Measurements from ENCODE around the gene PCK2. TPM values are rescaled to one million over a fixed set of nuclear protein-coding genes. Genes with fewer than 3 reads are reported as not detected.

The PCK2 gene
- total RNA-seq, 1 donor from 2014 or later = 3.1 TPM

DNA sequence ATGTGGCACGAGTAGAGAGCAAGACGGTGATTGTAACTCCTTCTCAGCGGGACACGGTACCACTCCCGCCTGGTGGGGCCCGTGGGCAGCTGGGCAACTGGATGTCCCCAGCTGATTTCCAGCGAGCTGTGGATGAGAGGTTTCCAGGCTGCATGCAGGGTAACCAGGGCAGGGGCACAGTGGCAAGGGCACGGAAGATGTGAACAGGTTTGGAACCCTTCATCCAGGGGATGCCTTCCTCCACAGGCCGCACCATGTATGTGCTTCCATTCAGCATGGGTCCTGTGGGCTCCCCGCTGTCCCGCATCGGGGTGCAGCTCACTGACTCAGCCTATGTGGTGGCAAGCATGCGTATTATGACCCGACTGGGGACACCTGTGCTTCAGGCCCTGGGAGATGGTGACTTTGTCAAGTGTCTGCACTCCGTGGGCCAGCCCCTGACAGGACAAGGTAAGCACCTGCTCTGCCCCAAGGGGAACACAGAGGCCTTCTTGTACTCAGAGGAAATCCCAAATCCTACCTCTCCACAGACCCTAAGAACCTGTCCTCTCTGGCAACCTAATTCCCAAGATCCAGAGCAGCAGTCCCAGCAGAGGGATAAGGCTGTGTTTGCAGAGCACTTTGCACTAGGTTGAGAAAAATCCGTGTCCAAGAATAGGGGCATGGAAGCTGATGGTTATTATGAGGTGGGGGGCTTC, 4.3 kb downstream of the PCK2 start:
- Histone ChIP-seq H3K4me3 (no peak overlapping the region), H3K9me3 (replicated peaks) (no peaks in the 10 kb centered on the region), H3K27ac (replicated peaks) (no peak overlapping the region), H3K36me3 (peaks cover 3% of the 10 kb centered on the region), H3K4me1 (peaks cover 24% of the 10 kb centered on the region), H3K27me3 (ENCODE audit: low read depth) (no peaks in the 10 kb centered on the region)
- no peak for DNase-seq
- intact Hi-C loops (cut with micrococcal nuclease) = no loop called here
- TF ChIP-seq, protein P1, sequence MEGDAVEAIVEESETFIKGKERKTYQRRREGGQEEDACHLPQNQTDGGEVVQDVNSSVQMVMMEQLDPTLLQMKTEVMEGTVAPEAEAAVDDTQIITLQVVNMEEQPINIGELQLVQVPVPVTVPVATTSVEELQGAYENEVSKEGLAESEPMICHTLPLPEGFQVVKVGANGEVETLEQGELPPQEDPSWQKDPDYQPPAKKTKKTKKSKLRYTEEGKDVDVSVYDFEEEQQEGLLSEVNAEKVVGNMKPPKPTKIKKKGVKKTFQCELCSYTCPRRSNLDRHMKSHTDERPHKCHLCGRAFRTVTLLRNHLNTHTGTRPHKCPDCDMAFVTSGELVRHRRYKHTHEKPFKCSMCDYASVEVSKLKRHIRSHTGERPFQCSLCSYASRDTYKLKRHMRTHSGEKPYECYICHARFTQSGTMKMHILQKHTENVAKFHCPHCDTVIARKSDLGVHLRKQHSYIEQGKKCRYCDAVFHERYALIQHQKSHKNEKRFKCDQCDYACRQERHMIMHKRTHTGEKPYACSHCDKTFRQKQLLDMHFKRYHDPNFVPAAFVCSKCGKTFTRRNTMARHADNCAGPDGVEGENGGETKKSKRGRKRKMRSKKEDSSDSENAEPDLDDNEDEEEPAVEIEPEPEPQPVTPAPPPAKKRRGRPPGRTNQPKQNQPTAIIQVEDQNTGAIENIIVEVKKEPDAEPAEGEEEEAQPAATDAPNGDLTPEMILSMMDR (IDR thresholded peaks at IDR 0.05; ENCODE audit: borderline replicate concordance) = no peak

DNA sequence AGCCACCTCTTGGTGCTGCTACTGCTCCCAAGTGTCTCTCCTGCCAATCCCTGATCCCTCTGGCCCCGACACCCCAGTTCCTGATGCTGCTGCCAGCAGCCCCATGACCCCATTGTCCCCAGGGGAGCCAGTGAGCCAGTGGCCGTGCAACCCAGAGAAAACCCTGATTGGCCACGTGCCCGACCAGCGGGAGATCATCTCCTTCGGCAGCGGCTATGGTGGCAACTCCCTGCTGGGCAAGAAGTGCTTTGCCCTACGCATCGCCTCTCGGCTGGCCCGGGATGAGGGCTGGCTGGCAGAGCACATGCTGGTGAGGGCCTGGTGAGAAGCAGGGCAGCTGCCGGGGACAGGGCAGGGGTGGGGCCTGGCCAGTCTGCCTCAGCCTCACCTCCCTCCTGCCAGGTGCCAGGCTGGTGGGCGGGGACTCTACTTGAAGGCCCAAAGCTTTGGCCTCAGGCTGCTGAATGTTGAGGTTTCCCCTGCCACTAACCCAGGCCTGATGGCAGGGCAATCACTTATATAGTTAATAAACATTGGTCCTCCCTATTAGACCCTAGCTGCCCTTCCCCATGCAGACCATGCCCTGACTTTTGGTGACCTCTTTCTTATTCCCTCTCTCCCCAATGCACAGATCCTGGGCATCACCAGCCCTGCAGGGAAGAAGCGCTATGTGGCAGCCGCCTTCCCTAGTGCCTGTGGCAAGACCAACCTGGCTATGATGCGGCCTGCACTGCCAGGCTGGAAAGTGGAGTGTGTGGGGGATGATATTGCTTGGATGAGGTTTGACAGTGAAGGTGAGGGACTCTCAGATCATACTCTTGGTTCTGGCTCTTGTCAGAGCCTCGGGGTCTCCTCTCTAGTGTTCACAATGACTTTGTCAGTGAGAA, 5.1 kb downstream of the PCK2 start:
- Histone ChIP-seq H3K27me3 (ENCODE audit: low read depth) (no peaks in the 10 kb centered on the region), H3K27ac (replicated peaks) (no peak overlapping the region), H3K36me3 (peaks cover 3% of the 10 kb centered on the region), H3K4me3 (no peak overlapping the region), H3K4me1 (peaks cover 16% of the 10 kb centered on the region), H3K9me3 (replicated peaks) (no peaks in the 10 kb centered on the region)
- TF ChIP-seq, protein P1 (IDR thresholded peaks at IDR 0.05; ENCODE audit: borderline replicate concordance) = no peak
- DNase-seq = no peak
- intact Hi-C loops (cut with micrococcal nuclease) = no loop called here

DNA sequence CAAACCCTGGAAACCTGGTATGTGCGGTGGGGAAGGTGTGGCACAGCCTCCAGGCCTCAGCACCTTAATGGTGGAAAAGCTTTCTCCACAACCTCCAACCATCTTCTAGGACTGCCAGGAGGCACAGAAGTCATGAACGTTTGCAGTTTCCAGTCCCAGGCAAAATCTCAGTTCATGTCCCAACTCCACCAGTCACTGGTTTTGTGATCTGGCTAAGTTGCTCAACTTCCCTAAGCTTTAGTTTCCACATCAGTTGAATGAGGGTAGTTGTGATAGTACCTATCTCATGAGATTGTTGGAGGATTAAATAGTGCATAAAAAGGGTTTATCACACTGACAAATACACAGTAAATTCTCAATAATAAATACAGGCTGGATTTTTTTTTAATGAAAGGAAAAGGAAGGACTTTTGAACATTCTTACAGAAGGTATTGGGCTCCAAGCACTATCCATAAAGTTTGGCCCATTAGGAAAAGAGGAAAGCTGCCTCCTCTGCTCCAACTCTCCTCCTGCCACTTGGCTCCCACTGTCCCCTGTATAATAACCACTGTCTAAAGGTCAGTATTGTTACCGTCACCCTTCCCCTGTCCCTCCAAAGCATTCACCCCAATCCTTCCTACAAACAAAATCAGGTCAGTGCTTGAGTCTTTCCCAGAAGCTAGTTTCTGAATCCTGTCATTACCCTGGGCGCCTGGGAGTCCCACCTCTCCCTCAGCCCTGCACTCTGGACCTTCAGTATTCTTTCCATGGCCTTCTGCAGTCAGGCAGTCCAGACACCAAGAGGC, 6.3 kb downstream of the PCK2 start:
- no peak for DNase-seq
- no peaks in the 10 kb centered on the region for H3K9me3 ChIP-seq (replicated peaks)
- no peak overlapping the region for H3K27ac ChIP-seq (replicated peaks)
- H3K36me3 ChIP-seq = peaks cover 3% of the 10 kb centered on the region
- H3K4me1 ChIP-seq = peaks cover 4% of the 10 kb centered on the region
- TF ChIP-seq, protein P1 (IDR thresholded peaks at IDR 0.05; ENCODE audit: borderline replicate concordance) = no peak
- no peaks in the 10 kb centered on the region for H3K27me3 ChIP-seq (ENCODE audit: low read depth)
- intact Hi-C loops (cut with micrococcal nuclease) = no loop called here
- H3K4me3 ChIP-seq = no peak overlapping the region

DNA sequence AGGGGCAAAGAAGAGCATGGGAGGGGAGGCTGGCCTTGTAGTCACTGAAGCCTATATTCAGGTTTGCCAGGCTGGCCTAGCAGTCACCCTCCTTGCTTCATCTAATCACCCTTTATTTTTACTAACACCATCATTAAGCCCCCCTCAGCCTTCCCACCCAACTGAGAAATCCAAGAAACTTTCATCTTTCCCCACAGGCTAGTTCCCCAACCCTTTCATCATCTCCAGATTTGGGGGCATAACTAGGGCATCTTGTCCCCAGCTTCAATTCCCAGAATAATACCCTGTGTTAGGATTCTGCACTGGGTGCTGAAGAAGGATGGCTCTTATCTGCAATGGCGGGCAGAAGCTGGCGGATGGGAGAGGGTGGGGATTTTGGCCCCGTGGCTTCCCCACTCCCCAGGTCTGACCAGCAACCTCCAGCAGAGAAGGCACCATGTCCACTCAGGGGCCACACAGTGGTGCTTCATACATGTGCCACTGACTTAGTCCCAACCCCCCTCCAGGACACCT, 6.9 kb downstream of the PCK2 start:
- Histone ChIP-seq H3K27ac (replicated peaks) (no peak overlapping the region), H3K4me3 (no peak overlapping the region), H3K27me3 (ENCODE audit: low read depth) (no peaks in the 10 kb centered on the region), H3K36me3 (peaks cover 3% of the 10 kb centered on the region), H3K4me1 (no peaks in the 10 kb centered on the region), H3K9me3 (replicated peaks) (no peaks in the 10 kb centered on the region)
- intact Hi-C loops (cut with micrococcal nuclease) = no loop called here
- TF ChIP-seq, protein P1 (IDR thresholded peaks at IDR 0.05; ENCODE audit: borderline replicate concordance) = no peak
- DNase-seq = no peak

All from left ventricle myocardium inferior (tissue), 1 donor.